Caco-2 (cell line): Measurements from ENCODE around the gene TEAD1. TPM values are rescaled to one million over a fixed set of nuclear protein-coding genes. Genes with fewer than 3 reads are reported as not detected.

Experiments
- BruUV-seq: library from RNA; stranded (reverse); fragments of 400-500 nt; replicated peaks from 2 replicates; lab custom pipeline; 2021; lab: Mats Ljungman, UMichigan
- CTCF ChIA-PET: fragments of 300-600 bp; sonication (Branson Sonifier 250); formaldehyde crosslinking; loops from one replicate; lab custom pipeline; 2022; ENCODE audit warnings: antibody characterized with exemption; lab: Charles Lee
- POLR2A ChIA-PET: fragments of 300-600 bp; sonication (Branson Sonifier 250); formaldehyde crosslinking; loops from one replicate; lab custom pipeline; 2022; ENCODE audit warnings: antibody characterized with exemption; lab: Charles Lee
- DNase-seq, 2 experiments: peaks; one replicate each; pipeline versions ENCODE4 v3.0.0 to v3.0.0-alpha.2; 2020 to 2022
- H3K27me3 ChIP-seq: replicated peaks from 2 replicates; pipeline ENCODE4 v1.6.0; 2011; ENCODE audit warnings: low read length; ENCODE audit not compliant: control insufficient read depth, insufficient read depth
- H3K36me3 ChIP-seq: 2 replicates; pipeline ENCODE4 v1.5.1; 2011; ENCODE audit warnings: low read length; ENCODE audit not compliant: control insufficient read depth, insufficient read depth
- H3K4me1 ChIP-seq: fragments of 250-450 bp; sonication (Bioruptor Pico); 2 replicates; pipeline ENCODE4 v1.5.1; 2020; ENCODE audit warnings: mild to moderate bottlenecking
- H3K4me3 ChIP-seq: 2 replicates; pipeline ENCODE4 v1.5.1; 2011; ENCODE audit warnings: low read depth, mild to moderate bottlenecking, control low read depth, low read length
- H3K9me3 ChIP-seq: fragments of 250-450 bp; sonication (Bioruptor Pico); 2 replicates; pipeline ENCODE4 v1.5.1; 2020; ENCODE audit warnings: mild to moderate bottlenecking, moderate library complexity
- H3K27ac Mint-ChIP-seq: one replicate; pipeline ENCODE4 v1.8.0; 2022; ENCODE audit warnings: mixed read lengths; ENCODE audit not compliant: unreplicated experiment
- H3K27me3 Mint-ChIP-seq: one replicate; pipeline ENCODE4 v1.8.0; 2022; ENCODE audit warnings: mixed read lengths; ENCODE audit not compliant: insufficient read depth, unreplicated experiment
- H3K36me3 Mint-ChIP-seq: one replicate; pipeline ENCODE4 v1.8.0; 2022; ENCODE audit warnings: mild to moderate bottlenecking, mixed read lengths; ENCODE audit not compliant: insufficient read depth, unreplicated experiment
- H3K4me1 Mint-ChIP-seq: one replicate; pipeline ENCODE4 v1.8.0; 2022; ENCODE audit warnings: low read depth, mixed read lengths; ENCODE audit not compliant: unreplicated experiment
- H3K4me3 Mint-ChIP-seq: one replicate; pipeline ENCODE4 v1.8.0; 2022; ENCODE audit warnings: mild to moderate bottlenecking, moderate library complexity, mixed read lengths; ENCODE audit not compliant: unreplicated experiment
- H3K9me3 Mint-ChIP-seq: one replicate; pipeline ENCODE4 v1.8.0; 2022; ENCODE audit warnings: mixed read lengths; ENCODE audit not compliant: unreplicated experiment
- CTCF ChIP-seq, 2 experiments: fragments of 200-600 bp in 1 of 2; IDR thresholded peaks; 1 replicate in 1 of 2; 2 replicates in 1 of 2; pipeline versions ENCODE4 v1.5.1 to v1.8.0; 2011 to 2022; ENCODE audit warnings: antibody characterized with exemption in 1 of 2, control low read depth in 1 of 2, inconsistent platforms in 1 of 2, low read depth in 1 of 2, low read length in 1 of 2, mild to moderate bottlenecking in 1 of 2, moderate library complexity in 1 of 2; ENCODE audit not compliant: insufficient read depth in 1 of 2, severe bottlenecking in 1 of 2, unreplicated experiment in 1 of 2
- intact Hi-C: fragments of 100-400 bp; cut with micrococcal nuclease; formaldehyde crosslinking; loops from one replicate; pipeline ENCODE4 v1.10.0; 2022; ENCODE audit not compliant: unreplicated experiment
- total RNA-seq: library from RNA; stranded (reverse); gene quantifications from 2 replicates; pipeline ENCODE4 v1.2.3, GENCODE V29; 2022

TEAD1 gene
- total RNA-seq, 1 experiment from 2014 or later, result 144 TPM

DNA sequence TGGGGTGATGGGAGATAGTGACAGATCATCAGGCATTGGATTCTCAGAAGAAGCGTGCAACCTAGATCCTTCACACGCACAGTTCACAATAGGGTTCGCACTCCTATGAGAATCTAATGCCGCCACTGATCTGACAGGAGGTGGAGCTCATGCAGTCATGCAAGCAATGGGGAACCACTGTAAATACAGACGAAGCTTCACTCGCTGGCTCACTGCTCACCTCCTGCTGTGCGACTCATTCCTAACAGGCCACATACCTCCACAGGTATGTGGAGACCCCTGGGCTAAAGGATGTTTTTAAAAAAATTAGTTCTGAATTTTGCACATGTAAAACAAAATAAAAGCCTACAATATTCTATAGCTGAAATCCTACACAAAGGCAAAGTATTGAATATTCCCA is 20.5 kb upstream of the TEAD1 start:
- TF ChIP-seq CTCF (IDR thresholded peaks at IDR 0.05; ENCODE audit: insufficient read depth in 1 of 2, low read depth in 1 of 2, low read length in 1 of 2, severe bottlenecking in 1 of 2, unreplicated experiment in 1 of 2), result no peak
- no TSS peak for BruUV-seq
- Mint-ChIP-seq H3K9me3 (no peaks in the 10 kb centered on the region), H3K4me3 (no peak overlapping the region), H3K27ac (no peak overlapping the region), H3K36me3 (no peaks in the 10 kb centered on the region), H3K27me3 (no peaks in the 10 kb centered on the region), H3K4me1 (no peaks in the 10 kb centered on the region)
- Histone ChIP-seq H3K27me3 (no peaks in the 10 kb centered on the region), H3K36me3 (no peaks in the 10 kb centered on the region), H3K4me3 (no peak overlapping the region), H3K9me3 (peaks cover 6% of the 10 kb centered on the region; the same call in 1 of the 2 replicates), H3K4me1 (no peaks in the 10 kb centered on the region)
- intact Hi-C loops, result no loop called here
- DNase-seq, result peak; percentile 17 to 46
- ChIA-PET CTCF (interaction anchor here (0.6 to 0.7 kb wide), 2 partner anchors 19 to 276 kb away, joined by 3 read pairs; partner anchors contain the start of gene PARVA), POLR2A (no interaction called here)

DNA sequence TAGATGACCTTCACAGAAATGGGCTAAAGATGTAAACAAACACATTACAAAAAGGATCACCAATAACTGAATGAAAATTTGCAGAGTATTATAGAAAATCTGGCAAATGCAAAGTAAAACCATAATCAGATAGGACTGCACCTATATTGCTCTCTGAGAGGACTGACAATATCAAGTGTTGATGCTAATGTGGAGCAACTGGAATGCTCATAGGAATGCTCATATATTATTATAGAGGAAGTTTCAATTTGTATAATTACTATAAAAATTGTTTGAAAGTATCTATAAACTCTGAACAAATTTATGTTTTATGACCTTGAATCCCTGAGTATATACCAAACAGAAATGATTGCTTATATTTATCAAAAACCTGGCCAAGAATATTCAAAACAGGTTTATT is 18.4 kb upstream of the TEAD1 start:
- Histone ChIP-seq H3K36me3 (no peaks in the 10 kb centered on the region), H3K4me3 (no peak overlapping the region), H3K27me3 (no peaks in the 10 kb centered on the region), H3K4me1 (no peaks in the 10 kb centered on the region), H3K9me3 (peaks cover 6% of the 10 kb centered on the region; the same call in 1 of the 2 replicates)
- no peak for DNase-seq
- peaks cover 2% of the 10 kb centered on the region for H3K27me3 Mint-ChIP-seq
- H3K27ac Mint-ChIP-seq, result no peak overlapping the region
- intact Hi-C loops, result no loop called here
- ChIA-PET CTCF (no interaction called here), POLR2A (no interaction called here)
- H3K4me1 Mint-ChIP-seq, result no peaks in the 10 kb centered on the region
- no peak overlapping the region for H3K4me3 Mint-ChIP-seq
- no peaks in the 10 kb centered on the region for H3K36me3 Mint-ChIP-seq
- no peak for TF ChIP-seq CTCF (IDR thresholded peaks at IDR 0.05; ENCODE audit: insufficient read depth in 1 of 2, low read depth in 1 of 2, low read length in 1 of 2, severe bottlenecking in 1 of 2, unreplicated experiment in 1 of 2)
- BruUV-seq, result no TSS peak
- H3K9me3 Mint-ChIP-seq, result no peaks in the 10 kb centered on the region

GRCh38 chr11:12657336-12657735 is 16.9 kb upstream of the TEAD1 start:
- no peaks in the 10 kb centered on the region for H3K27me3 ChIP-seq
- CTCF ChIA-PET, result no interaction called here
- intact Hi-C loops, result no loop called here
- Mint-ChIP-seq H3K4me1 (no peaks in the 10 kb centered on the region), H3K27ac (no peak overlapping the region), H3K9me3 (no peaks in the 10 kb centered on the region), H3K36me3 (no peaks in the 10 kb centered on the region), H3K27me3 (peaks cover 2% of the 10 kb centered on the region), H3K4me3 (no peak overlapping the region)
- no TSS peak for BruUV-seq
- no peaks in the 10 kb centered on the region for H3K36me3 ChIP-seq
- H3K4me1 ChIP-seq, result no peaks in the 10 kb centered on the region
- peaks cover 6% of the 10 kb centered on the region; the same call in 1 of the 2 replicates for H3K9me3 ChIP-seq
- DNase-seq, result no peak
- no peak overlapping the region for H3K4me3 ChIP-seq
- TF ChIP-seq CTCF (IDR thresholded peaks at IDR 0.05; ENCODE audit: insufficient read depth in 1 of 2, low read depth in 1 of 2, low read length in 1 of 2, severe bottlenecking in 1 of 2, unreplicated experiment in 1 of 2), result no peak
- POLR2A ChIA-PET, result no interaction called here
